SJSA1 (cell line): Measurements from ENCODE around the gene PRPS2. TPM values are rescaled to one million over a fixed set of nuclear protein-coding genes. Genes with fewer than 3 reads are reported as not detected.

Source experiments
- DNase-seq, 2 experiments: peaks; one replicate each; pipeline ENCODE4 v3.0.0-alpha.2; 2015 to 2020; ENCODE audit warnings: low spot score in 2 of 2, low read depth in 1 of 2
- H3K27ac ChIP-seq: fragments of 250-450 bp; sonication (Bioruptor Pico); 2 replicates; pipeline ENCODE4 v1.5.1; 2020; ENCODE audit warnings: mild to moderate bottlenecking, moderate library complexity
- H3K27me3 ChIP-seq: fragments of 250-450 bp; sonication (Bioruptor Pico); replicated peaks from 2 replicates; pipeline ENCODE4 v1.5.1; 2020; ENCODE audit warnings: mild to moderate bottlenecking, moderate library complexity
- H3K36me3 ChIP-seq: fragments of 250-450 bp; sonication (Bioruptor Pico); 2 replicates; pipeline ENCODE4 v1.5.1; 2020; ENCODE audit warnings: mild to moderate bottlenecking
- H3K4me1 ChIP-seq: fragments of 250-450 bp; sonication (Bioruptor Pico); replicated peaks from 2 replicates; pipeline ENCODE4 v1.6.1; 2021; ENCODE audit warnings: mild to moderate bottlenecking
- H3K4me3 ChIP-seq: fragments of 250-450 bp; sonication (Bioruptor Pico); 2 replicates; pipeline ENCODE4 v1.5.1; 2020; ENCODE audit warnings: mild to moderate bottlenecking
- H3K9me3 ChIP-seq: fragments of 250-450 bp; sonication (Bioruptor Pico); replicated peaks from 2 replicates; pipeline ENCODE4 v1.5.1; 2020; ENCODE audit warnings: mild to moderate bottlenecking
- total RNA-seq: library from RNA; depleted of rRNA; stranded (reverse); fragments of >200 nt; shearing (Covaris generic); gene quantifications from 2 replicates; pipeline ENCODE4 v1.2.3, GENCODE V29; 2014; rRNA removed

PRPS2 gene
- 67.5 and 79.3 TPM in 2 replicates for total RNA-seq

DNA sequence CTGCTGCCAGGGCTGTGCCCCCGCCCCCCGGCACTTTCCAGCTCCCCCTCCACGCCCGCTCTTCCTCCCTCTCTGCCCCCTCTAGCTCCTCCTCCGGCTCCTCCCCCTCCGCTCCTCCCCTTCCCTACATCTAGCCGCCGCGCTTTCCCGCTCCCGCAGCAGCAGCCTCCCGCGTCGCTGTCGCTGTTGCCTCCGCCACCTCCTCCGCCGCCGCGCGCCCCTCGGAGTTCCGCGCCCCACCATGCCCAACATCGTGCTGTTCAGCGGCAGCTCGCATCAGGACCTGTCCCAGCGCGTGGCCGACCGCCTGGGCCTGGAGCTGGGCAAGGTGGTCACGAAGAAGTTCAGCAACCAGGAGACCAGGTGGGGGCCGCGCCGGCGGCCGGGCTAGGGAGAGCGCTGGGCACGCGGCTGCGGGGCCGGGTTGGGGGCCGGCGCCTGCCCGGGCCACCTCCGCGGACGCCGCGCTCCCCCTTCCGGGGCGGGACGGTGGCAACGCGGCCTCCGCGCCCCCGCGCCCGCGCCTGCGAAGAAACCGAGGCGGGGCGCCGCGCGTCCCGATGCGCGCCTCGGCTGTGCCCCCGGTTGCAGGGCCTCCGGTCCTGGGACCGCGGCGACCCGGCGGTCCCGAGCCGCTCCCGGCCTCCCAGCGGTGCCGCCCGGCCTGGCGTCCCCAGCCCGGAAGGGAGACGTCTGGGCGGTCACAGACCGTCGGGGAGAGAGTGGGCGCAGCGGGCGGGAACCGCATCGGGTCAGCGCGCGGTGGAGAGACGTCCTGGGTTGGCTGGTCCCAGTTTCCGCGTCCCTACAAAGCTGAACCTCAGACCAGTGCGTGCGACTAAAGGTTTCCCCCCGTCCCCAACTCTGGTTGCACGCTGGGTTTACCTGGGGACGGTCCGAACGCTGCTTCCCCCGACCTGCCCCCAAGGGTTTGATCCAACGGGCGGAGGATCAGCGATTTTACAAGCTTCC, at the start of gene PRPS2:
PRPS2 (plus strand) TSS at position 156 of the 972 bp plus-strand sequence; CDS start at position 242, 86 bp downstream.
- Histone ChIP-seq H3K27me3 (no peaks in the 10 kb centered on the region), H3K27ac (peak within 1 kb of the TSS; percentile 58), H3K9me3 (no peaks in the 10 kb centered on the region), H3K4me3 (peak within 1 kb of the TSS; percentile 84), H3K36me3 (peaks cover 17% of the 10 kb centered on the region), H3K4me1 (no peaks in the 10 kb centered on the region)
- DNase-seq, result peak; percentile 54 to 82

DNA sequence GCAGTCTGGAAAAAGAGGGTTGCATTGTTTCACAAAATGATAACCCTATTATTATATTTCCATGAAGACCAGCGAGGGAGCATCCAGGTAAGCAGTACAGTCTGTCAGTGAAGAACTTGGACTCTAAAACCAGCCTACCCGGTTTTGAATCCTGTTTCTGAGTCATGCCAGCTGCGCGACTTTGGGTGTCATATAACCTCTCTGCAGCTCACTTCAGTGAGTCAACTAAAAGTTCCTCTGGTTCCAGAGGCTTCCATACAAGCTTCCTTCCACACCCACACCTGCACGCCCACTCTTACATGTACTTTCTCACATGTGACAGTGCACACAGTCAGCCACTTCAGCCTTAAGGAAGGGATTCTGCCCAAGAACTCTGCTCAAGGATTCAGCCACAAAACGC, 49.8 kb upstream of the PRPS2 start:
- no peak for DNase-seq
- Histone ChIP-seq H3K27ac (no peak overlapping the region), H3K27me3 (no peaks in the 10 kb centered on the region), H3K4me3 (no peak overlapping the region), H3K4me1 (no peaks in the 10 kb centered on the region), H3K36me3 (no peaks in the 10 kb centered on the region), H3K9me3 (no peaks in the 10 kb centered on the region)

DNA sequence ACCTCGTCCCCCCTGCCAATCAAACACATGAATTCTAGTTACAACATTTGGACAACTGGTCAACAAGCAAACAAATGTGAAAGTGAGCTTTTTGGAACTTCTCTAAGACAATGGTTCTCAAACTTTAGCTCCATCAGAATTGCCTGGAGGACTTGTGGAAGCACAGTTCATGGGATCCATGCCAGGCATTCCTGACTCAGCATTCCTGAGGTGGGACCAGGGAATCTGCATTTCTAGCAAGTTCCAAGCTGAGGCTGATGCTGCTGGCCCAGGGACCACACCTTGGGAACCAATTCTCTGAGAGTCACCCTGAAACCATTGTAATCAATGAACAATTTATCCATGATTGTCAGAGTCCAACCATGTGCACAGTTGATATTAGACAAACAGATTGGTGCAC, 43.8 kb upstream of the PRPS2 start:
- Histone ChIP-seq H3K9me3 (no peaks in the 10 kb centered on the region), H3K4me1 (no peaks in the 10 kb centered on the region), H3K36me3 (no peaks in the 10 kb centered on the region), H3K27ac (no peak overlapping the region), H3K27me3 (no peaks in the 10 kb centered on the region), H3K4me3 (no peak overlapping the region)
- no peak for DNase-seq

DNA sequence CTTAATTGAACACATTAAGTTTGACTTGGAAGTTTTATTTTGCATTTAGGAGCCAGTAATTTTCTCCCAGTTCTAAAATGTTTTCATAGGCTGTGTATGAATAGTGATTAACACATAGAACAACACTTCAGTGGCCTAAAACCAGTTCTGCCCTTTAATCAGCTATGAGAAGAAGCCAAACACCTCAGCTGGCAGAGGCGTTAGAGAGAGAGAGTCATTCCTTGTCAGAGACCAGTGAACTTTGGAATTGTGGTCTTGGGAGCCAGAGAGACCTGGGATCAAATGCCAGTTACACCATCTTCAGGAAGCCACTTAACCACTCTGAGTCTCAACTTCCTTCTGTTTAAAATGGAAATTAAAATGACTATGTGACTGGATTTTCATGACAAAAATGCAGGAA, 39.3 kb upstream of the PRPS2 start:
- Histone ChIP-seq H3K27me3 (no peaks in the 10 kb centered on the region), H3K4me3 (no peak overlapping the region), H3K9me3 (no peaks in the 10 kb centered on the region), H3K36me3 (no peaks in the 10 kb centered on the region), H3K4me1 (no peaks in the 10 kb centered on the region), H3K27ac (no peak overlapping the region)
- DNase-seq, result no peak

DNA sequence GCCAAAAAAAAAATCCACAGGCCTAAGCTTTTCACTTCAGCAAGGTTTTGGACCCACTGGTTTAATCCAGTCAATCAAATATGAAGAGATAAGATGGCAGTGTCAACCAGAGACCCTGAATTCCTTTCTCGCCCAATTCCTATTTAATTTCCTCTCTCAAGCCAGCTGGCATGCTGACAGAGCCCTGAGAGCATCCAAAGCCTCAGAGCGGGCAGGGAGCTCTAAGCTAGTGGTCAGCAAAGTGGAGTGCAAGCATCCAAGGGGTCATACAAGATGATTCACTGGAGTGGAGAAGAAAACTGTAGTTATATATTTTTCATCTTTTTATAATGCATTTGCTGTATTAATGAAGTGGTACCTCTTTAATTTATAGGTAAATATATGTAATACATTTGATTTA, 37.8 kb upstream of the PRPS2 start:
- no peak overlapping the region for H3K4me3 ChIP-seq
- no peaks in the 10 kb centered on the region for H3K27me3 ChIP-seq
- no peak for DNase-seq
- H3K4me1 ChIP-seq, result no peaks in the 10 kb centered on the region
- no peak overlapping the region for H3K27ac ChIP-seq
- no peaks in the 10 kb centered on the region for H3K36me3 ChIP-seq
- no peaks in the 10 kb centered on the region for H3K9me3 ChIP-seq

DNA sequence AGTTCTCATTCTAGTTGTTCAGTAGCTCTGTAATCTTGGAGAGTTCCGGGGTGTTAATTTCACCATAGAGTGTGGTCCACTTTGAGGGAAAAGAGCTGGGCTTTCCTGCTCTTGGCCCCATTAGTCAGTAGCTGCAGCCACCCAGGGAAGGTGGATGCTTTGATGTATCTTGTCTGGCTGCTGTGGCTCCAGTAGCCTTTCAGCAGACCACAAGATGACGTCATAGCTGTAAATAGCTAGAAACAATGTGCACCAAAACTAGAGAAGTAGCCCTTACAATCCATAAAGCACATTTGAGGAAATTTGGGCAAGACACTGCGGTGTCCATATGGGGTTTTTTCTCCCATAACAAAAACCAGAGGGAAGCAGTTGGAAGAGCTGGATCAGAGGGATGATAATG, 32.9 kb upstream of the PRPS2 start:
- DNase-seq, result no peak
- Histone ChIP-seq H3K4me1 (no peaks in the 10 kb centered on the region), H3K9me3 (no peaks in the 10 kb centered on the region), H3K36me3 (no peaks in the 10 kb centered on the region), H3K27me3 (no peaks in the 10 kb centered on the region), H3K27ac (no peak overlapping the region), H3K4me3 (no peak overlapping the region)

DNA sequence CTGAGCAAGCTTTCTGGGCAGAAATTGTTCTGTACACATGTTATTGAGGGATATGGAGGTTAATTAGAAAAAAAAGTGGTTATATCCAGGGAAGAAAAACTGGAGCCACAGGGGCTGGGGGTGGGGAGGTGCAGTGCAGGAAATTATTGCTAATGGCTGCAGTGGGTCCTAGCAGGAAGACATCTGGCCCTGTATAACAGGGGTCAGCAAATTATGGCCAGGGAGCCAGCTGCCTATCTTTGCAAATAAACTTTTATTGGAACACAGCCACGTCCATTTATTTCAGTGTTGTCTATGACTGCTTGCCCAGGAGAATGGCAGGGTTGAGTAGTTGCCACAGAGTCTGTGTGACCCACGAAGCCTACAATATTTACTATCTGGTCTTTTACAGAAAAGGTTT, 23.4 kb upstream of the PRPS2 start:
- no peaks in the 10 kb centered on the region for H3K4me1 ChIP-seq
- H3K9me3 ChIP-seq, result no peaks in the 10 kb centered on the region
- DNase-seq, result no peak
- H3K4me3 ChIP-seq, result no peak overlapping the region
- no peak overlapping the region for H3K27ac ChIP-seq
- H3K27me3 ChIP-seq, result no peaks in the 10 kb centered on the region
- no peaks in the 10 kb centered on the region for H3K36me3 ChIP-seq

DNA sequence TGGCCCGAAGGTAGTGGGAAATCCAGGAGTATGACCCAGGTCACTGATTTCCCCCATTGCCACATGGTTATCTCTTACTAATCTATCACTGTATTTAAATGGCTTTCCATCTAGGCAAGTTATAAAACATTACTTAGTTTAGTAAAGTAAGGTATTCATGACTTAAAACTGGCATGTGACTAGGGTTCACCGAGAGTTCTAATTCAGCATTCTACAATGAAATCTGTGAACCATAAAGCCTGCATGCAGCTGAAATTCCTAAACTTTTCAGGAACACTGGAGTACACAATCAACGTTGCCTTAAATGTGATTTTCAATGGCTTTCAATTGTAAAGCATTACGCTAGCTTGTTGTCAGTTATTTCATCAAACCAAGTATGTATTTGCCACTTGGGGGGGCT, 22.7 kb upstream of the PRPS2 start:
- DNase-seq, result no peak
- H3K36me3 ChIP-seq, result no peaks in the 10 kb centered on the region
- H3K4me3 ChIP-seq, result no peak overlapping the region
- no peaks in the 10 kb centered on the region for H3K4me1 ChIP-seq
- no peaks in the 10 kb centered on the region for H3K9me3 ChIP-seq
- no peak overlapping the region for H3K27ac ChIP-seq
- no peaks in the 10 kb centered on the region for H3K27me3 ChIP-seq

DNA sequence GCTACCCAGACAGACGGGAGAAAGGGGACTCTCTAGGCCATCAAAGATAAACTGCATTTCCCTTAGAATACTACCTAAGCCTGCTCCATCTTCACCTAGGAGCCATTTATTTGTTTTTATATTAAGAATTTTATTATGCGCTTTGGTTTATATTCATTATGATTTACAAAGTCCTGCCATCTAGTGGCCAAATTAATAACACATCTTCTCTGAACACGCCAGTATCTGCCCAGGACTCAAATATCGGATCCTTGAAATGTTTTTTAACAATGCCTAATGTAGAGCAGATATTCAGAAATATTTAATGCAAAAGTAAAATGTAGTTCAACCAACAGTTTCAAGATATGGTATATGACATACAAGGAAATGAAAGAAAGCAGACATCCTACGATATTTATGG, 20.8 kb upstream of the PRPS2 start:
- no peaks in the 10 kb centered on the region for H3K36me3 ChIP-seq
- H3K27me3 ChIP-seq, result no peaks in the 10 kb centered on the region
- H3K27ac ChIP-seq, result no peak overlapping the region
- H3K4me1 ChIP-seq, result no peaks in the 10 kb centered on the region
- H3K4me3 ChIP-seq, result no peak overlapping the region
- no peaks in the 10 kb centered on the region for H3K9me3 ChIP-seq
- no peak for DNase-seq

DNA sequence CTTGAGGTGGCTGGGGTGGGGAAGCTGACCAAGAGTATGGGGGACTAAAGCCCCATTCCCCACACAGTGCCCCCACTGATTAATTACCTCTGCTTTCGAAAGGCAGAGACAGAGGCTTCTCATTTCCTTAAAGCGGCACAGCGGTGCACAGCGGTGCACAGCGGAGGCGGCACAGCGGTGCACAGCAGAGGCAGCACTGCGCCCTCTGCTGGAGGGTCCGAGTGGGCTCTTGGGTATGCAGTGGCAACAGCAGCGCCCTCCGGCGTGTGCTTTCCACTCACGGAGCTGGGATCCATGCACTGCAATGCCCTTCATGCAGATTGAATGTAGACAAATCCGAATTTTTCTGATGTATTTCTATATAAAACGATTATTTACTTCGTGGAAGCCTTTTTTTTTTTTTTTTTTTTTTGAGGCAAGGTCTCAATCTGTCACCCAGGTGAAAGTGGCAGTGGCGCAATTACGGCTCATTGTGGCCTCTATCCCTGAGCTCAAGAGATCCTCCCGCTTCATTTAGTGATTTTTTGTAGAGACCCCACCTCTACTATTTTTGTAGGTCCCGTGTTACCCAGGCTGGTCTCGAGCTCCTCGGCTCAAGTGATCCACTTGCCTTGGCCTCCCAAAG, 19.7 kb upstream of the PRPS2 start:
- H3K9me3 ChIP-seq, result no peaks in the 10 kb centered on the region
- no peak for DNase-seq
- no peaks in the 10 kb centered on the region for H3K4me1 ChIP-seq
- H3K4me3 ChIP-seq, result no peak overlapping the region
- H3K27ac ChIP-seq, result no peak overlapping the region
- H3K27me3 ChIP-seq, result no peaks in the 10 kb centered on the region
- no peaks in the 10 kb centered on the region for H3K36me3 ChIP-seq

DNA sequence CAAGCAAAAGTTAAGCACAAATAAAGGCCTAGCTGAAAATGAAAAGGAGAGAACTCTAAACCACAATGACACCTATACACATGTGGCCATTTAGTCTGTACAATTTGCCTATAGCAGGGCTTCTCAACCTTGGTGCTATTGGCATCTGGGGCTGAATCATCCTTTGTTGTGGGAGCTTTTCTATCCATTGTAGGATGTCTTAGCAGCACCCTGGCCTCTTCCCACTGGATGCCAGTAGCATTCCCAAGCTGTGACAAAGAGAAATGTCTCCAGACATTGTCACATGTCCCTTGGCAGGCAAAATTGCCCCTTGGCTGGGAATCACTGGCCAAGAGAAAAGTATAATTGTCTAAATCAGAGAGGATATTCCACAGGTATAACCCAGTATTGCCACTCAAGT, 13.5 kb upstream of the PRPS2 start:
- Histone ChIP-seq H3K9me3 (no peaks in the 10 kb centered on the region), H3K36me3 (no peaks in the 10 kb centered on the region), H3K27me3 (no peaks in the 10 kb centered on the region), H3K4me3 (no peak overlapping the region), H3K4me1 (no peaks in the 10 kb centered on the region), H3K27ac (no peak overlapping the region)
- peak in 1 of 2 experiments; percentile 2 for DNase-seq

DNA sequence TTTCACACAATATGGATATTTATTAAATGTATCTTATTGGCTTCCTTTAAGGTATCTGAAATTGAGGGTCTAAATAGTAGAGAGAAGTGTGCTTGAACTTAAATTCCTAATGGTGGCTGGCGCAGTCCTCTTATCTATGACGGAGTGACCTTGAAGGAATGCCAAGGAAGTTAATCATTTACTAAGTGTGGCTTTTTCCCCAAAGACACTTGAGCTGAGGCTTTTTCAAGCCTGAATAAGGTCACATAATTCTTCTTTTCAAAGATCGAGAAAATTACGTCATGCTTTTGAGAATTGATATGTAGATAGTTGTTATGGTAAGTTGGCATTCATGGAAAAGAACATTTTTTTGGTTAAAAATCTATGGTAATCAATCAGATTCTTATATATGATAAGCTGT, 11.7 kb upstream of the PRPS2 start:
- DNase-seq, result no peak
- no peaks in the 10 kb centered on the region for H3K27me3 ChIP-seq
- no peak overlapping the region for H3K4me3 ChIP-seq
- H3K4me1 ChIP-seq, result no peaks in the 10 kb centered on the region
- no peaks in the 10 kb centered on the region for H3K36me3 ChIP-seq
- H3K27ac ChIP-seq, result no peak overlapping the region
- no peaks in the 10 kb centered on the region for H3K9me3 ChIP-seq

DNA sequence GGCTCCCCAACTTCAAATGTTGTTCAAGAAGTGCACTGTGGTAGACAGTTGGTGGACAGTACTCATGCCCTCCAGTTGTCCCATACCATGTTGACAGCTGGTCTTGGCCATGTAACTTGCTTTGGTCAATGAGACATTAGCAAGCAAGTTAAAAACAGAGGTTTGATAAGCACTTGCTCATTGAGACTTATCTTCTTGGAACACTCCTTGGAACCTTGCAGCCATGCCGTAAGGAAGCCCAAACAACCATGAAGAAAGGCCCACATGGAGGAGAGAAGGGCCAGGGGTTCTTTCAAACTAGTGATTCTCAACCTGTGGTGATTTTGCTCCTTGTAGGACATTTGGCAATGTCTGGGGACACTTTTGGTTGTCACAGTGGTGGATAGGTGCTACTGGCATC, 2.6 kb upstream of the PRPS2 start:
- Histone ChIP-seq H3K27me3 (no peaks in the 10 kb centered on the region), H3K27ac (no peak overlapping the region), H3K36me3 (peaks cover 10% of the 10 kb centered on the region), H3K9me3 (no peaks in the 10 kb centered on the region), H3K4me3 (no peak overlapping the region), H3K4me1 (no peaks in the 10 kb centered on the region)
- DNase-seq, result no peak

DNA sequence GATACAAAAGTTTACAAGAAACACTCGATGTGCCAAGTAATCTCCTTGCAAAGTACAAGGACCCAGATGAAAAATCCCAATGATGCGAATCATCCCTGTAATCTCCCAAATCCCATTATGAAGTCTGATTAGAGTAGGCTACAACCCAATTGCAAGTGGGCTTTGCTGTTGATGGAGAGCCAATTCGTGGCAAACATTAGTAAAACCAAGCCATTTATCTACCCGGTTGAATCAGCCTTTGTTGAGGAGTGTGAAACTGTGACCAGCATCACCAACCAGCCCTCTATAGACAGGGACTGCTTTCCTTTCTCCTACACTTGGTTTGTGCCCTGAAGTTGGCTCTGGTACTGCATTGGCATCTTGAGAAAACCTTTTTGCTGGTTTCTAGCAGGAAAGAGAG, 1.2 kb upstream of the PRPS2 start:
- Histone ChIP-seq H3K27ac (no peak overlapping the region), H3K27me3 (no peaks in the 10 kb centered on the region), H3K36me3 (peaks cover 10% of the 10 kb centered on the region), H3K4me1 (no peaks in the 10 kb centered on the region), H3K9me3 (no peaks in the 10 kb centered on the region), H3K4me3 (no peak overlapping the region)
- no peak for DNase-seq
